OCI-LY3 (cell line): ENCODE measurements around the gene BRMS1.

Experiments used
- H2AFZ ChIP-seq: fragments of 200-600, 300-600 bp; shearing (Covaris generic); 2 replicates; pipeline ENCODE4 v1.6.0; 2014; ENCODE audit warnings: antibody characterized with exemption, low read depth, low read length
- H3K27ac ChIP-seq: fragments of 200-600, 300-600 bp; sonication (generic); 2 replicates; pipeline ENCODE4 v1.5.1; 2014; ENCODE audit warnings: mild to moderate bottlenecking, low read length, moderate library complexity, mixed read lengths
- H3K27me3 ChIP-seq: fragments of 200-600, 300-600 bp; sonication (generic); 2 replicates; pipeline ENCODE4 v1.6.1; 2014; ENCODE audit warnings: low read depth, low read length, mixed read lengths
- H3K36me3 ChIP-seq: fragments of 200-600, 300-600 bp; sonication (generic); replicated peaks from 2 replicates; pipeline ENCODE3; 2014; ENCODE audit warnings: low read depth, low read length, mixed read lengths
- H3K4me1 ChIP-seq: fragments of 300-600, 200-600 bp; sonication (generic); 2 replicates; pipeline ENCODE4 v1.6.1; 2014; ENCODE audit warnings: low read length, mixed read lengths
- H3K4me2 ChIP-seq: fragments of 200-600, 300-600 bp; sonication (generic); 2 replicates; pipeline ENCODE4 v1.6.1; 2014; ENCODE audit warnings: low read length, mixed read lengths
- H3K4me3 ChIP-seq: fragments of 300-600, 200-600 bp; sonication (generic); 2 replicates; pipeline ENCODE4 v1.5.1; 2014; ENCODE audit warnings: antibody characterized with exemption, mild to moderate bottlenecking, low read length, moderate library complexity
- H3K79me2 ChIP-seq: fragments of 300-600, 200-600 bp; shearing (Covaris generic); 2 replicates; pipeline ENCODE4 v1.6.1; 2014; ENCODE audit warnings: mild to moderate bottlenecking, low read length, mixed read lengths
- H3K9ac ChIP-seq: fragments of 300-600, 200-600 bp; shearing (Covaris generic); 2 replicates; pipeline ENCODE4 v1.6.0; 2014; ENCODE audit warnings: mild to moderate bottlenecking, low read length, moderate library complexity
- H3K9me3 ChIP-seq: fragments of 200-600, 300-600 bp; shearing (Covaris generic); 2 replicates; pipeline ENCODE4 v1.6.1; 2014; ENCODE audit warnings: low read length, mixed read lengths; ENCODE audit not compliant: insufficient read depth
- H4K20me1 ChIP-seq: fragments of 200-600, 300-600 bp; sonication (generic); 2 replicates; pipeline ENCODE4 v1.6.1; 2016; ENCODE audit warnings: low read length, mixed read lengths; ENCODE audit not compliant: insufficient read depth
- CTCF ChIP-seq: fragments of 200-600, 300-600 bp; sonication (generic); IDR thresholded peaks from 2 replicates; pipeline ENCODE4 v1.5.1; 2014; ENCODE audit warnings: antibody characterized with exemption, low read length, low read depth
- EZH2phosphoT487 ChIP-seq: fragments of 200-600 bp; shearing (Covaris generic); IDR thresholded peaks from 2 replicates; pipeline ENCODE4 v1.6.1; 2018; ENCODE audit warnings: antibody characterized with exemption, mixed run types, low read depth

Gene BRMS1, protein sequence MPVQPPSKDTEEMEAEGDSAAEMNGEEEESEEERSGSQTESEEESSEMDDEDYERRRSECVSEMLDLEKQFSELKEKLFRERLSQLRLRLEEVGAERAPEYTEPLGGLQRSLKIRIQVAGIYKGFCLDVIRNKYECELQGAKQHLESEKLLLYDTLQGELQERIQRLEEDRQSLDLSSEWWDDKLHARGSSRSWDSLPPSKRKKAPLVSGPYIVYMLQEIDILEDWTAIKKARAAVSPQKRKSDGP

GRCh38 chr11:66344550-66345315 is at the start of gene BRMS1:
Gene BRMS1 (minus strand): TSS chr11:66345104. CDS start chr11:66342234, 2,870 bp downstream.
- Histone ChIP-seq H3K9me3 (no peaks in the 10 kb centered on the region), H3K27me3 (no peaks in the 10 kb centered on the region), H3K79me2 (peaks cover 26% of the 10 kb centered on the region), H3K36me3 (peaks cover 22% of the 10 kb centered on the region), H2AFZ (peak within 1 kb of the TSS; percentile 65), H3K4me3 (peak within 1 kb of the TSS; percentile 83), H3K4me2 (peak within 1 kb of the TSS; percentile 88), H3K27ac (peak within 1 kb of the TSS; percentile 13; the same call in 1 of the 2 replicates), H3K9ac (peak within 1 kb of the TSS; percentile 75), H3K4me1 (peaks cover 28% of the 10 kb centered on the region), H4K20me1 (no peaks in the 10 kb centered on the region)
- TF ChIP-seq CTCF (no peak), EZH2phosphoT487 (no peak)

DNA sequence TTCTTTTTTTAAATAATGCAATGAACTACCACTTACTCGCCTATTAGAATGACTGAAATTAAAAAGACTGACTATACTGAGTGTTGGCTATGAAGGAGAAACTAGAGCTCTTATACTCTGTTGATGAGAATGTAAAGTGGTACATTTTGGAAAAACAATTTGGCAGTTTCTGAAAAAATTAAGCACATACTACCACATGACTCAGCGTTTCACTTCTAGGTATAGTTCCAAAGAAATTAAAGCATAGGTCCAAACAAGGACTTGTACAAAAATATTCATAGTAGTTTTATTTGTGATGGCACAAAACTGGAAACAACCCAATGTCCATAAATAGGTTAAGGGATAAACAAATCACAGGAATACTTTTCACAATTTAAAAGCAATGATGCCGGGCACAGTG is 49.0 kb upstream of the BRMS1 start:
- H3K9me3 ChIP-seq: no peaks in the 10 kb centered on the region
- H3K79me2 ChIP-seq: no peaks in the 10 kb centered on the region

DNA sequence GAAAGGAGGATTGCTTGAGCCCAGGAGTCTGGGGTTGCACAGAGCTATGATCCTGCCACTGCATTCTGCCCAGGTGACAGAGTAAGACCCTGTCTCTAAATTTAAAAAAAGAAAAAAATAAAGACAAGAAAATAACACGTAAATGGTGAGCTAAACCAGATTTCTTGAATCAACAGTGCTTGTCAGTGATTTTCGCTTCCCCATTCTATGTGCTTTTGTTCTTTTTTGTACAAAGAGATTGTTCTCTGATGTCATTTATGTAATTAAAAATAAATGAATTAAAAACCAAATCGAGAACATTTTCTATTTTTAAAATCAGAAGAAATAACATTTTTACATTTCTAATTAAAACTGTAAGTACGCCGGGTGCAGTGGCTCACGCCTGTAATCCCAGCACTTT is 46.4 kb upstream of the BRMS1 start:
- no peak overlapping the region for H3K4me2 ChIP-seq
- H4K20me1 ChIP-seq: no peaks in the 10 kb centered on the region
- 0 out of 2 replicates have a peak, but pooled peaks cover 3% of the 10 kb centered on the region for H3K27me3 ChIP-seq
- no peak for TF ChIP-seq EZH2phosphoT487
- TF ChIP-seq CTCF: no peak
- H2AFZ ChIP-seq: no peak overlapping the region
- no peaks in the 10 kb centered on the region for H3K36me3 ChIP-seq
- no peak overlapping the region for H3K27ac ChIP-seq
- H3K4me1 ChIP-seq: peaks cover 7% of the 10 kb centered on the region
- H3K4me3 ChIP-seq: no peak overlapping the region
- no peaks in the 10 kb centered on the region for H3K9me3 ChIP-seq
- H3K9ac ChIP-seq: no peak overlapping the region
- H3K79me2 ChIP-seq: no peaks in the 10 kb centered on the region

More for the DNA sequence above, 49.0 kb upstream of the BRMS1 start:
- TF ChIP-seq EZH2phosphoT487: no peak
- no peak for TF ChIP-seq CTCF
- peaks cover 4% of the 10 kb centered on the region; the same call in 1 of the 2 replicates for H3K4me1 ChIP-seq
- H3K4me3 ChIP-seq: no peak overlapping the region
- no peak overlapping the region for H3K9ac ChIP-seq
- H3K36me3 ChIP-seq: no peaks in the 10 kb centered on the region
- H3K27ac ChIP-seq: no peak overlapping the region
- H2AFZ ChIP-seq: no peak overlapping the region
- H4K20me1 ChIP-seq: no peaks in the 10 kb centered on the region
- no peak overlapping the region for H3K4me2 ChIP-seq
- 0 out of 2 replicates have a peak, but pooled peaks cover 3% of the 10 kb centered on the region for H3K27me3 ChIP-seq

DNA sequence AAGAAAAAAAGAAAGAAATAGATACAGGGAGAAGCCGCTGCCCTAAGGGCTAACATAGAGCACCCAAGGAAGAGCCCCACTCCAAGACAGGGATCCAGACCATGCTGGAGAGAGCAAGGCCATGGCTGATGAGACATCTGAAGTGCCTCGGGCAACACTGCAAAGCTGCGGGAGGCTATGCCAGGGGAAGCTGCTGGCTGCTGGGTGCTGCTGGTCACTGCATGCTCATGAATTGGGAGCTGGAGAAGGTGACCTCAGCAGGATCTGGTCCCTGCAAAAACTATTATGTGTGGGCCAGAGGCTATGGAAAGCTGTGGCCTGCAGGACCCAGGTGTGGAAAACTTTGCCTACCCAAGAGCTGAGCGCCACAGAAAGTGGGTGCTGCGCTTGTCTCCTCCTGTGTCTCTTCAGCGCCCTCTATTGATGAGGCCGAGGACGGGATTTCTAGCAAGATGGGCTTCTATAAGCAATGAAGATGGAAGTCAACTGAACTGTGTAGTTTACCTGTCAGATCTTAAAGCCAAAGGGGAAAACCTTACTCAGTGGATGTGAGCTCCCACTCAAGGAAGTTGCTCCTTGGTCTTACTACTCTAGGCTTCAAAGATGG is 44.0 kb upstream of the BRMS1 start:
- H3K27me3 ChIP-seq: 0 out of 2 replicates have a peak, but pooled peaks cover 3% of the 10 kb centered on the region
- H3K4me1 ChIP-seq: peaks cover 8% of the 10 kb centered on the region
- H3K4me3 ChIP-seq: no peak overlapping the region
- no peak overlapping the region for H3K27ac ChIP-seq
- TF ChIP-seq CTCF (peak; percentile 94), EZH2phosphoT487 (no peak)
- H4K20me1 ChIP-seq: no peaks in the 10 kb centered on the region
- no peaks in the 10 kb centered on the region for H3K36me3 ChIP-seq
- H3K9me3 ChIP-seq: no peaks in the 10 kb centered on the region
- no peak overlapping the region for H2AFZ ChIP-seq
- H3K79me2 ChIP-seq: no peaks in the 10 kb centered on the region
- H3K9ac ChIP-seq: no peak overlapping the region
- peak overlapping the region; percentile 56 for H3K4me2 ChIP-seq
